ENCODE results near the gene UCP2. TPM values are rescaled to one million over a fixed set of nuclear protein-coding genes. Genes with fewer than 3 reads are reported as not detected.

UCP2 gene
- total RNA-seq, 1 donor from 2014 or later: 458 TPM

GRCh38 chr11:73980001-73980961 is 2.4 kb downstream of the UCP2 start:
- H3K4me3 Mint-ChIP-seq: peak overlapping the region; percentile 99
- no peak for TF ChIP-seq CTCF (IDR thresholded peaks at IDR 0.05)
- intact Hi-C loops (cut with micrococcal nuclease): loop anchor here (1.0 to 5.0 kb wide), 8 partner anchors 8 to 1898 kb away; partner anchors contain the start of genes C2CD3, LRRC51, NUMA1 and POLD3
- peak; percentile 72 for DNase-seq
- H3K27me3 Mint-ChIP-seq: no peaks in the 10 kb centered on the region
- ChIA-PET CTCF (interaction anchor here (0.7 to 2.2 kb wide), 7 partner anchors 9 to 61 kb away, joined by 3 to 11 read pairs (median 7); no protein-coding TSS in a partner anchor), POLR2A (interaction anchor here (0.5 to 16.3 kb wide), 19 partner anchors 12 to 1244 kb away, joined by 3 to 425 read pairs (median 5); partner anchors contain the start of genes C2CD3, FAM168A, PPME1 and UCP3)
- peak; percentile 64 for ATAC-seq (ENCODE audit: low read depth)
- H3K9me3 Mint-ChIP-seq: no peaks in the 10 kb centered on the region
- peaks cover 76% of the 10 kb centered on the region for H3K36me3 Mint-ChIP-seq (ENCODE audit: low read depth)
- H3K4me1 Mint-ChIP-seq: peaks cover 80% of the 10 kb centered on the region
- H3K27ac Mint-ChIP-seq: peak overlapping the region; percentile 100

- no peak for TF ChIP-seq CTCF (IDR thresholded peaks at IDR 0.05)
- Mint-ChIP-seq H3K27ac (peak overlapping the region; percentile 100), H3K9me3 (no peaks in the 10 kb centered on the region), H3K4me1 (peaks cover 86% of the 10 kb centered on the region), H3K27me3 (no peaks in the 10 kb centered on the region), H3K36me3 (ENCODE audit: low read depth) (peaks cover 91% of the 10 kb centered on the region), H3K4me3 (peak overlapping the region; percentile 99)
- CTCF ChIA-PET: interaction anchor here (1.4 to 2.2 kb wide), 2 partner anchors 8 to 19 kb away, joined by 4 to 8 read pairs; no protein-coding TSS in a partner anchor
- no peak for DNase-seq
- no peak for ATAC-seq (ENCODE audit: low read depth)
- POLR2A ChIA-PET: interaction anchor here (2.3 to 16.3 kb wide), 4 partner anchors 10 to 41 kb away, joined by 11 to 425 read pairs (median 150); partner anchors contain the start of gene UCP3
- intact Hi-C loops (cut with micrococcal nuclease): no loop called here
Measured at GRCh38 chr11:73978576-73979086, 4.0 kb downstream of the UCP2 start.

GRCh38 chr11:73977856-73978519 is 4.7 kb downstream of the UCP2 start:
- Mint-ChIP-seq H3K27me3 (no peaks in the 10 kb centered on the region), H3K36me3 (ENCODE audit: low read depth) (peaks cover 91% of the 10 kb centered on the region), H3K4me3 (peak overlapping the region; percentile 99), H3K4me1 (peaks cover 88% of the 10 kb centered on the region), H3K27ac (peak overlapping the region; percentile 100), H3K9me3 (no peaks in the 10 kb centered on the region)
- TF ChIP-seq CTCF (IDR thresholded peaks at IDR 0.05): no peak
- ChIA-PET CTCF (no interaction called here), POLR2A (interaction anchor here (5.2 to 16.3 kb wide), 3 partner anchors 9 to 42 kb away, joined by 67 to 425 read pairs (median 234); no protein-coding TSS in a partner anchor)
- DNase-seq (no peak), ATAC-seq (ENCODE audit: low read depth) (no peak)
- intact Hi-C loops (cut with micrococcal nuclease): no loop called here

- no peak for TF ChIP-seq CTCF (IDR thresholded peaks at IDR 0.05)
- DNase-seq (no peak), ATAC-seq (ENCODE audit: low read depth) (no peak)
- Mint-ChIP-seq H3K36me3 (ENCODE audit: low read depth) (peaks cover 80% of the 10 kb centered on the region), H3K4me3 (no peak overlapping the region), H3K27ac (peak overlapping the region; percentile 100), H3K27me3 (no peaks in the 10 kb centered on the region), H3K9me3 (no peaks in the 10 kb centered on the region), H3K4me1 (peaks cover 99% of the 10 kb centered on the region)
- ChIA-PET CTCF (no interaction called here), POLR2A (interaction anchor here (1.0 to 16.3 kb wide), 2 partner anchors 13 to 18 kb away, joined by 3 to 425 read pairs; no protein-coding TSS in a partner anchor)
- intact Hi-C loops (cut with micrococcal nuclease): no loop called here
Measured at GRCh38 chr11:73976451-73977151, 6.0 kb downstream of the UCP2 start.
